Trophoblast cell (in vitro differentiated cells and primary cell): Measurements from ENCODE around the gene PRICKLE1.

ENCODE experiments used
- DNase-seq, 2 donors: peaks; one replicate each; pipeline ENCODE4 v3.0.0-alpha.2; 2016
- H2AFZ ChIP-seq: 2 replicates; pipeline ENCODE4 v1.6.1; 2013; ENCODE audit warnings: low read length, moderate library complexity, mild to moderate bottlenecking; ENCODE audit not compliant: insufficient read depth, poor library complexity
- H2AK5ac ChIP-seq: 2 replicates; pipeline ENCODE4 v1.6.1; 2013; ENCODE audit warnings: mild to moderate bottlenecking, low read length
- H2BK120ac ChIP-seq: 2 replicates; pipeline ENCODE4 v1.6.1; 2013; ENCODE audit warnings: low read length, mild to moderate bottlenecking, moderate library complexity; ENCODE audit not compliant: insufficient read depth, poor library complexity
- H2BK12ac ChIP-seq: 2 replicates; pipeline ENCODE4 v1.6.1; 2013; ENCODE audit warnings: mild to moderate bottlenecking, low read length, moderate library complexity
- H2BK5ac ChIP-seq: 2 replicates; pipeline ENCODE4 v1.6.1; 2013; ENCODE audit warnings: low read length, low read depth, moderate library complexity, mild to moderate bottlenecking; ENCODE audit not compliant: poor library complexity
- H3K14ac ChIP-seq: 2 replicates; pipeline ENCODE4 v1.6.1; 2013; ENCODE audit warnings: mild to moderate bottlenecking, low read length
- H3K18ac ChIP-seq: 2 replicates; pipeline ENCODE4 v1.6.1; 2013; ENCODE audit warnings: mild to moderate bottlenecking, low read length
- H3K23ac ChIP-seq: 2 replicates; pipeline ENCODE4 v1.6.1; 2013; ENCODE audit warnings: low read length
- H3K27ac ChIP-seq: 2 replicates; pipeline ENCODE4 v1.5.1; 2013; ENCODE audit warnings: low read depth, mild to moderate bottlenecking, inconsistent platforms, low read length, moderate library complexity
- H3K27me3 ChIP-seq: 2 replicates; pipeline ENCODE4 v1.6.1; 2013; ENCODE audit warnings: inconsistent platforms, mild to moderate bottlenecking, low read length, moderate library complexity; ENCODE audit not compliant: insufficient read depth
- H3K36me3 ChIP-seq, 2 experiments: 1 replicate in 1 of 2; 2 replicates in 1 of 2; pipeline ENCODE4 v1.6.1; 2013; ENCODE audit warnings: low read length in 2 of 2, mild to moderate bottlenecking in 2 of 2, moderate library complexity in 1 of 2; ENCODE audit not compliant: insufficient read depth in 2 of 2, control insufficient read depth in 1 of 2
- H3K4ac ChIP-seq: 2 replicates; pipeline ENCODE4 v1.6.1; 2013; ENCODE audit warnings: low read depth, mild to moderate bottlenecking, low read length, moderate library complexity
- H3K4me1 ChIP-seq, 2 experiments: 1 replicate in 1 of 2; 2 replicates in 1 of 2; pipeline ENCODE4 v1.6.1; 2013; ENCODE audit warnings: low read length in 2 of 2, mild to moderate bottlenecking in 2 of 2, moderate library complexity in 1 of 2; ENCODE audit not compliant: insufficient read depth in 2 of 2, control insufficient read depth in 1 of 2
- H3K4me2 ChIP-seq: 2 replicates; pipeline ENCODE4 v1.6.1; 2013; ENCODE audit warnings: inconsistent platforms, mild to moderate bottlenecking, low read length, moderate library complexity
- H3K4me3 ChIP-seq: 2 replicates; pipeline ENCODE4 v1.5.1; 2013; ENCODE audit warnings: mild to moderate bottlenecking, low read depth, low read length, inconsistent platforms
- H3K79me1 ChIP-seq: one replicate; pipeline ENCODE4 v1.6.1; 2013; ENCODE audit warnings: low read length
- H3K79me2 ChIP-seq: 2 replicates; pipeline ENCODE4 v1.6.1; 2013; ENCODE audit warnings: low read length, mild to moderate bottlenecking; ENCODE audit not compliant: control insufficient read depth, insufficient read depth, poor library complexity
- H3K9ac ChIP-seq: 2 replicates; pipeline ENCODE4 v1.6.1; 2013; ENCODE audit warnings: mild to moderate bottlenecking, low read length
- H3K9me3 ChIP-seq: 2 replicates; pipeline ENCODE4 v1.6.1; 2013; ENCODE audit warnings: low read depth, mild to moderate bottlenecking, control low read depth, inconsistent platforms, low read length; ENCODE audit not compliant: insufficient read depth
- H4K12ac ChIP-seq: 2 replicates; pipeline ENCODE4 v1.6.1; 2013; ENCODE audit warnings: low read depth, mild to moderate bottlenecking, low read length, moderate library complexity
- H4K8ac ChIP-seq: 2 replicates; pipeline ENCODE4 v1.6.1; 2013; ENCODE audit warnings: low read depth, mild to moderate bottlenecking, low read length, moderate library complexity
- H4K91ac ChIP-seq: one replicate; pipeline ENCODE4 v1.6.1; 2013; ENCODE audit warnings: low read depth, mild to moderate bottlenecking, low read length, moderate library complexity
- WGBS: extraction: QIAGEN DNeasy Blood & Tissue Kit; methylation state at CpG from one replicate; pipeline ENCODE4 v1.1.7; 2013; ENCODE audit warnings: missing lambda C conversion rate; ENCODE audit not compliant: insufficient read length, insufficient coverage; ENCODE audit errors: extremely low coverage; 5-methylcytosine and 5-hydroxymethylcytosine counted together

The PRICKLE1 gene

DNA sequence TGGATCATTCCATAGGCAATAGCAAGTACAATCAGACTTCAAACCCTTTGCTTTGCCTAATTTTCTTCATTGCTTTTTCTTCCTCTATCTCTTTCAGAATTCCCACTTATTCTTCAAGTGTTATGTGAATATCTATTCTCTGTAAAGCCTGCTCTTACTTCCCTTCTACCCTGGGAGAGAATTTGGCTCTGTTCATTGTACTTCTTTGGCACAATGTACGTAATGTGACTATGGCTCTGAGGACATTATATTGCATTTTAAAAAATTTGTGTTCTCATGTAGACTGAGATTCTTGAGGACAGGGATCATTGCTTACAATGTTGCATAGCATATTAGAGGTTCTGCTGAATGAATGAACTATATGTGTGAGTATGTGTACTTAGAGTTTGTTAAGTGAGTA lies 16.9 kb upstream of the PRICKLE1 start:
- Histone ChIP-seq H2BK12ac (no peak overlapping the region), H3K4ac (no peak overlapping the region), H2BK120ac (peak overlapping the region; percentile 62), H3K79me2 (no peaks in the 10 kb centered on the region), H3K23ac (no peak overlapping the region), H3K79me1 (peaks cover 9% of the 10 kb centered on the region), H4K12ac (no peak overlapping the region), H3K9me3 (no peaks in the 10 kb centered on the region), H3K4me1 (peaks cover 6 to 9% of the 10 kb centered on the region in 2 experiments), H4K91ac (no peak overlapping the region), H3K18ac (no peak overlapping the region), H3K27ac (no peak overlapping the region), H2AK5ac (no peak overlapping the region), H3K4me3 (no peak overlapping the region), H2BK5ac (no peak overlapping the region), H3K9ac (no peak overlapping the region), H4K8ac (no peak overlapping the region), H3K14ac (no peak overlapping the region), H3K36me3 (no peaks in the 10 kb centered on the region), H2AFZ (no peak overlapping the region), H3K27me3 (no peaks in the 10 kb centered on the region), H3K4me2 (no peak overlapping the region)
- no CpG with 5 or more reads among the region's 1 CpG for WGBS
- no peak for DNase-seq

DNA sequence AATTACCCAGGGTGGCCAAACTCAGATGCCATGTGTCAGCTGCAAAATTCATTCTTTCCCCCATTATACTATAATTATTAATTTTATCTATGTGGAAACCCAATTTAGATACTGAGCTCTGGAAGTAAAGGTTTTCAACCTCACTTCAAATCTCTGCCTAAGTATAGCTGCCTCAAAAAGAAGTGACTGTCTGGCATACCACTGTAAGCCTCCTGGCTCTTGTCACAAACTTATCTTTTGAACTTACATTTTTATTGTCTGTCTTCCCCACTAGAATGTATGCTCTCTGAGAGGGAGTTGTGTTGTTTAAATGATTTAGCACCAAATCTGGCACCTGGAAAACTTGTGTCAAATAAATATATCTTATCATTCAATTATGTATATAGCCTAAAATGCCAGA lies 16.1 kb upstream of the PRICKLE1 start:
- no peak overlapping the region for H2AK5ac ChIP-seq

DNA sequence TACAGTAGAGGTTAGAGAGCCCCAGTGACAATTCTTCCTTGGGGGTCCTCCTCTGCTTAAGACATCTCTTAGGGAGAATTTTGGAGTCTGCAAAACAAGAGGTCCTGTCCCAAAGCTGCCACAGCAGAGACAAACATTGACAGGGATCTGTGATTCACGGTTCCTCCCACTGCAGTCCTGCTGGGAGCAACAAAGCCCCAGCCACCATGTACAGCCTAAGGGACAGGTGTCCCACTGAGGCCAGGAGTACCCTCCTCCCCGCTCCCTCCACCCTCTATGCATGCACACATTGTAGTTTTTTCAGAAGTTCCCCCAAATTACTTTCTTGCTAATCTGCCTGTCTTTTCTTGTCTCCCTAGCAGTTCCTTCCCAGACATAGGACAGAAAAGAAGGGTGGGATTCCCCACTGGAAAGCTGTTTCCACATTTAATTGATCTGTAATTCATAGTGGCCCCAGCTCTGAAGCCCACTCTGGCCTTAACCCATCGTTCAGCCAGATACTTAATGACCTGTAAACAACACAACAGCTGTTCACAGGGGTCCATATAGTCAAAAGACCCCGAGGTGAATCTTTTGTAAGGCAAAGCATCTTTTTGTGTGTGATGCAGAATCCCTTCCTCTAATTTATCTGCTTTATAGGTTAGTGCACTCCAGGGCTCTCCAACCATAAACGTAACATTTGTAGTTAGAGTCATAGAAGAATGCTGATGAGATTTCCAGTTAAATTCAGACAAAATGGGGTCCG lies 13.9 kb upstream of the PRICKLE1 start:
- WGBS = no CpG with 5 or more reads among the region's 6 CpGs
- Histone ChIP-seq H3K4ac (no peak overlapping the region), H3K9me3 (no peaks in the 10 kb centered on the region), H4K91ac (no peak overlapping the region), H3K79me1 (peaks cover 3% of the 10 kb centered on the region), H3K4me1 (peaks cover 2 to 3% of the 10 kb centered on the region in 2 experiments), H2BK120ac (no peak overlapping the region), H3K27ac (no peak overlapping the region), H3K36me3 (no peaks in the 10 kb centered on the region), H3K18ac (no peak overlapping the region), H4K8ac (no peak overlapping the region), H3K23ac (no peak overlapping the region), H2BK5ac (no peak overlapping the region), H2AFZ (no peak overlapping the region), H2BK12ac (no peak overlapping the region), H3K4me3 (no peak overlapping the region), H2AK5ac (no peak overlapping the region), H4K12ac (no peak overlapping the region), H3K79me2 (no peaks in the 10 kb centered on the region), H3K4me2 (no peak overlapping the region), H3K27me3 (no peaks in the 10 kb centered on the region), H3K9ac (no peak overlapping the region), H3K14ac (no peak overlapping the region)
- DNase-seq = no peak

More for the DNA sequence above, 16.1 kb upstream of the PRICKLE1 start:
- Histone ChIP-seq H3K23ac (no peak overlapping the region), H2BK5ac (no peak overlapping the region), H3K4me2 (no peak overlapping the region), H3K14ac (no peak overlapping the region), H3K9me3 (no peaks in the 10 kb centered on the region), H3K36me3 (no peaks in the 10 kb centered on the region), H4K91ac (no peak overlapping the region), H3K4ac (no peak overlapping the region), H3K79me1 (peaks cover 7% of the 10 kb centered on the region), H3K4me1 (peaks cover 6 to 9% of the 10 kb centered on the region in 2 experiments), H2BK120ac (no peak overlapping the region), H2BK12ac (no peak overlapping the region), H2AFZ (no peak overlapping the region), H4K12ac (no peak overlapping the region), H3K27me3 (no peaks in the 10 kb centered on the region), H3K18ac (no peak overlapping the region), H4K8ac (no peak overlapping the region), H3K79me2 (no peaks in the 10 kb centered on the region), H3K4me3 (no peak overlapping the region), H3K27ac (peak overlapping the region; percentile 61), H3K9ac (no peak overlapping the region)
- DNase-seq = no peak

DNA sequence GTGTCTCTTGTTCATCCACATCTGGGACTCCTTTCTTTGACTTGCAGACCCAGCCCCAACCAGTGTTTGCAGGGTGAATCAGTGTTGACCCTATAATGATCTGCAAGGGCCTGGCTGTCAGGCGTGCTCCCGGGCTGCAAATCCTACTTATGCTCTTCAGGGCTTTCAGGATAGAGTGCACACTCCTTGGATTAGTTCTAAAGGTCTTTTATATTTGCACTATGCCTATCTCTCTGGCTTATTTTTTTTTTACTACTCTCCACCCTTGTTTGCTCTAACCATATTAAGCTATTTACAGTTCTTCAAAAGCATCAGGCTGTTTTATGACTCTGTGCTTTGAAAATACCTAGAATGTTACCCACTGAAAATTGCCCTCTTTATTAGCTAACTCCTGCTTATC lies 4.3 kb upstream of the PRICKLE1 start:
- no peak overlapping the region for H2BK12ac ChIP-seq
- DNase-seq = no peak
- no peak overlapping the region for H3K4me3 ChIP-seq
- H3K23ac ChIP-seq = no peak overlapping the region
- peaks cover 7% of the 10 kb centered on the region for H3K27me3 ChIP-seq
- peaks cover 13% of the 10 kb centered on the region for H3K79me1 ChIP-seq
- no peak overlapping the region for H3K4me2 ChIP-seq
- no peak overlapping the region for H2AFZ ChIP-seq
- H4K8ac ChIP-seq = no peak overlapping the region
- no peak overlapping the region for H3K4ac ChIP-seq
- H3K79me2 ChIP-seq = peaks cover 8% of the 10 kb centered on the region
- no peak overlapping the region for H3K27ac ChIP-seq
- no peak overlapping the region for H2AK5ac ChIP-seq
- no peak overlapping the region for H3K14ac ChIP-seq
- H3K9me3 ChIP-seq = no peaks in the 10 kb centered on the region
- no CpG with 5 or more reads among the region's 2 CpGs for WGBS
- no peak overlapping the region for H4K12ac ChIP-seq
- no peak overlapping the region for H4K91ac ChIP-seq
- no peak overlapping the region for H2BK5ac ChIP-seq
- no peak overlapping the region for H3K9ac ChIP-seq
- no peaks in the 10 kb centered on the region for H3K36me3 ChIP-seq
- peaks cover 3 to 8% of the 10 kb centered on the region in 2 experiments for H3K4me1 ChIP-seq
- H2BK120ac ChIP-seq = no peak overlapping the region
- H3K18ac ChIP-seq = no peak overlapping the region
